Colon (tissue), 2 donors: ENCODE results near the gene GSG1L.

ENCODE experiments used
- FAIRE-seq: peaks from 2 replicates; lab custom pipeline; 2012; peaks lifted over from hg19 to GRCh38; lab: Jason Lieb, UNC
- donor health status: control.
- donor health status: control.

Gene GSG1L

GRCh38 chr16:27772093-27772825, 291.3 kb downstream of the GSG1L start:
- FAIRE-seq: no peak

- no peak for FAIRE-seq
Observed at GRCh38 chr16:27771201-27771910, 292.2 kb downstream of the GSG1L start.

GRCh38 chr16:27770271-27771196, 293.0 kb downstream of the GSG1L start:
- no peak for FAIRE-seq

GRCh38 chr16:27769561-27770255, 293.8 kb downstream of the GSG1L start:
- no peak for FAIRE-seq

- FAIRE-seq: no peak
Observed at GRCh38 chr16:27768651-27769272, 294.8 kb downstream of the GSG1L start.

- no peak for FAIRE-seq
Observed at GRCh38 chr16:27767971-27768591, 295.4 kb downstream of the GSG1L start.

- FAIRE-seq: no peak
Observed at GRCh38 chr16:27767081-27767480, 296.4 kb downstream of the GSG1L start.

GRCh38 chr16:27766236-27766925, 297.1 kb downstream of the GSG1L start:
- no peak for FAIRE-seq

GRCh38 chr16:27764869-27765675, 298.4 kb downstream of the GSG1L start:
- FAIRE-seq: no peak

- FAIRE-seq: no peak
Observed at GRCh38 chr16:27764427-27764826, 299.1 kb downstream of the GSG1L start.

- no peak for FAIRE-seq
Observed at GRCh38 chr16:27762441-27762840, 301.1 kb downstream of the GSG1L start.

GRCh38 chr16:27761816-27762215, 301.7 kb downstream of the GSG1L start:
- FAIRE-seq: no peak

- FAIRE-seq: no peak
Observed at GRCh38 chr16:27760789-27761176, 302.7 kb downstream of the GSG1L start.

- FAIRE-seq: no peak
Observed at GRCh38 chr16:27759967-27760788, 303.3 kb downstream of the GSG1L start.

GRCh38 chr16:27759301-27759871, 304.1 kb downstream of the GSG1L start:
- FAIRE-seq: no peak

GRCh38 chr16:27758544-27758943, 305.0 kb downstream of the GSG1L start:
- FAIRE-seq: no peak

- no peak for FAIRE-seq
Observed at GRCh38 chr16:27756206-27756970, 307.1 kb downstream of the GSG1L start.
